ENCODE measurements around the gene KRTAP4-1.

DNA sequence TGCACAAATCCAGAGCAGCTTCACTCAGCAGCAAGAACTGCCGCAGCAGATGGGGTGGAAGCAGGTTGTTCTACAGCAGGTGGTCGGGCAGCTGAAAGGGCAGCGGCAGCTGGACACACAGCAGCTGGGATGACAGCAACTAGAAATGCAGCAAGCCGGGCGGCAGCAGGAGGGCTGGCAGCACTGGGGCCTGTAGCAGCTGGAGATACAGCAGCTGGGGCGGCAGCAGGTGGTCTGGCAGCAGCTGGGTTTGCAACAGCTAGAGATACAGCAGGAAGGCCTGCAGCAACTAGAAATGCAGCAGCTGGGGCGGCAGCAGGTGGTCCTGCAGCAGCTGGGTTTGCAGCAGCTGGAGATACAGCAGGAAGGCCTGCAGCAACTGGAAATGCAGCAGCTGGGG is 17.1 kb downstream of the KRTAP4-1 start:
- no peak for TF ChIP-seq POLR2AphosphoS5 (IDR thresholded peaks at IDR 0.05; ENCODE audit: low read depth)
- TF ChIP-seq, protein P1, sequence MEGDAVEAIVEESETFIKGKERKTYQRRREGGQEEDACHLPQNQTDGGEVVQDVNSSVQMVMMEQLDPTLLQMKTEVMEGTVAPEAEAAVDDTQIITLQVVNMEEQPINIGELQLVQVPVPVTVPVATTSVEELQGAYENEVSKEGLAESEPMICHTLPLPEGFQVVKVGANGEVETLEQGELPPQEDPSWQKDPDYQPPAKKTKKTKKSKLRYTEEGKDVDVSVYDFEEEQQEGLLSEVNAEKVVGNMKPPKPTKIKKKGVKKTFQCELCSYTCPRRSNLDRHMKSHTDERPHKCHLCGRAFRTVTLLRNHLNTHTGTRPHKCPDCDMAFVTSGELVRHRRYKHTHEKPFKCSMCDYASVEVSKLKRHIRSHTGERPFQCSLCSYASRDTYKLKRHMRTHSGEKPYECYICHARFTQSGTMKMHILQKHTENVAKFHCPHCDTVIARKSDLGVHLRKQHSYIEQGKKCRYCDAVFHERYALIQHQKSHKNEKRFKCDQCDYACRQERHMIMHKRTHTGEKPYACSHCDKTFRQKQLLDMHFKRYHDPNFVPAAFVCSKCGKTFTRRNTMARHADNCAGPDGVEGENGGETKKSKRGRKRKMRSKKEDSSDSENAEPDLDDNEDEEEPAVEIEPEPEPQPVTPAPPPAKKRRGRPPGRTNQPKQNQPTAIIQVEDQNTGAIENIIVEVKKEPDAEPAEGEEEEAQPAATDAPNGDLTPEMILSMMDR (IDR thresholded peaks at IDR 0.05; ENCODE audit: insufficient read depth, low read length), result no peak
- TF ChIP-seq SPI1 (IDR thresholded peaks at IDR 0.05; ENCODE audit: borderline replicate concordance, low read depth), result no peak
- TF ChIP-seq, protein P2, sequence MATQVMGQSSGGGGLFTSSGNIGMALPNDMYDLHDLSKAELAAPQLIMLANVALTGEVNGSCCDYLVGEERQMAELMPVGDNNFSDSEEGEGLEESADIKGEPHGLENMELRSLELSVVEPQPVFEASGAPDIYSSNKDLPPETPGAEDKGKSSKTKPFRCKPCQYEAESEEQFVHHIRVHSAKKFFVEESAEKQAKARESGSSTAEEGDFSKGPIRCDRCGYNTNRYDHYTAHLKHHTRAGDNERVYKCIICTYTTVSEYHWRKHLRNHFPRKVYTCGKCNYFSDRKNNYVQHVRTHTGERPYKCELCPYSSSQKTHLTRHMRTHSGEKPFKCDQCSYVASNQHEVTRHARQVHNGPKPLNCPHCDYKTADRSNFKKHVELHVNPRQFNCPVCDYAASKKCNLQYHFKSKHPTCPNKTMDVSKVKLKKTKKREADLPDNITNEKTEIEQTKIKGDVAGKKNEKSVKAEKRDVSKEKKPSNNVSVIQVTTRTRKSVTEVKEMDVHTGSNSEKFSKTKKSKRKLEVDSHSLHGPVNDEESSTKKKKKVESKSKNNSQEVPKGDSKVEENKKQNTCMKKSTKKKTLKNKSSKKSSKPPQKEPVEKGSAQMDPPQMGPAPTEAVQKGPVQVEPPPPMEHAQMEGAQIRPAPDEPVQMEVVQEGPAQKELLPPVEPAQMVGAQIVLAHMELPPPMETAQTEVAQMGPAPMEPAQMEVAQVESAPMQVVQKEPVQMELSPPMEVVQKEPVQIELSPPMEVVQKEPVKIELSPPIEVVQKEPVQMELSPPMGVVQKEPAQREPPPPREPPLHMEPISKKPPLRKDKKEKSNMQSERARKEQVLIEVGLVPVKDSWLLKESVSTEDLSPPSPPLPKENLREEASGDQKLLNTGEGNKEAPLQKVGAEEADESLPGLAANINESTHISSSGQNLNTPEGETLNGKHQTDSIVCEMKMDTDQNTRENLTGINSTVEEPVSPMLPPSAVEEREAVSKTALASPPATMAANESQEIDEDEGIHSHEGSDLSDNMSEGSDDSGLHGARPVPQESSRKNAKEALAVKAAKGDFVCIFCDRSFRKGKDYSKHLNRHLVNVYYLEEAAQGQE (IDR thresholded peaks at IDR 0.05; ENCODE audit: insufficient replicate concordance, low read depth), result no peak
- no peak for TF ChIP-seq GABPA (IDR thresholded peaks at IDR 0.05; ENCODE audit: low read depth)

Data from HL-60 (cell line).